HepG2 (cell line): ENCODE measurements around the gene XRN1. TPM values are rescaled to one million over a fixed set of nuclear protein-coding genes. Genes with fewer than 3 reads are reported as not detected.

Source experiments
- ATAC-seq: fragments of 200-7000 bp; cut with Tn5 transposase; 3 replicates; pipeline ENCODE4 v1.9.1; 2020; ENCODE audit warnings: mild to moderate bottlenecking, moderate library complexity
- BruUV-seq: library from RNA; stranded (reverse); fragments of 400-500 nt; replicated peaks from 2 replicates; lab custom pipeline; 2021; lab: Mats Ljungman, UMichigan
- CTCF ChIA-PET: fragments of 300-600 bp; formaldehyde crosslinking; extraction: SDS; loops from one replicate; lab custom pipeline; 2021; ENCODE audit warnings: low total read pairs, inconsistent platforms, low intra/inter-chr PET ratio; lab: Yijun Ruan, JAX
- POLR2A ChIA-PET: fragments of 350-600 bp; sonication (Branson Sonifier 250); formaldehyde crosslinking; loops from one replicate; lab custom pipeline; 2020; ENCODE audit warnings: antibody characterized with exemption, inconsistent platforms; lab: Yijun Ruan, JAX
- DNase-seq: peaks from one replicate; pipeline ENCODE4 v3.0.0-alpha.2; 2015; ENCODE audit warnings: low spot score
- FAIRE-seq: peaks from 3 replicates; lab custom pipeline; 2011; peaks lifted over from hg19 to GRCh38; lab: Jason Lieb, UNC
- H2AFZ ChIP-seq: one replicate; pipeline ENCODE4 v1.6.1; 2011; ENCODE audit warnings: low read length, inconsistent platforms
- H3K27ac ChIP-seq: fragments of 300-600 bp; 3 replicates; pipeline ENCODE4 v1.8.0; 2011; ENCODE audit warnings: mixed run types, mild to moderate bottlenecking, mixed read lengths, low read length, inconsistent platforms; ENCODE audit not compliant: insufficient read depth; ENCODE audit errors: extremely low read length
- H3K27me3 ChIP-seq, 2 experiments: fragments of 200-600 bp in 1 of 2; 2 replicates in 1 of 2; 3 replicates in 1 of 2; pipeline versions ENCODE4 v1.6.0 to v1.8.0; 2011; ENCODE audit warnings: low read length in 2 of 2, mild to moderate bottlenecking in 2 of 2, moderate library complexity in 2 of 2, inconsistent platforms in 1 of 2; ENCODE audit not compliant: insufficient read depth in 2 of 2, control insufficient read depth in 1 of 2
- H3K36me3 ChIP-seq, 2 experiments: fragments of 200-600 bp in 1 of 2; replicated peaks in 1 of 2; 2 replicates in 1 of 2; 3 replicates in 1 of 2; pipeline versions ENCODE4 v1.5.1 to v1.8.0; 2011; ENCODE audit warnings: low read length in 2 of 2, inconsistent platforms in 1 of 2; ENCODE audit not compliant: insufficient read depth in 2 of 2, control insufficient read depth in 1 of 2
- H3K4me1 ChIP-seq: 2 replicates; pipeline ENCODE4 v1.5.1; 2012; ENCODE audit warnings: low read length, inconsistent platforms; ENCODE audit not compliant: insufficient read depth
- H3K4me2 ChIP-seq: 2 replicates; pipeline ENCODE4 v1.6.0; 2011; ENCODE audit warnings: low read depth, low read length, inconsistent platforms
- H3K4me3 ChIP-seq, 3 experiments: fragments of 200-600 bp in 1 of 3; sonication (generic), shearing (Covaris generic) in 1 of 3; replicated peaks in 1 of 3; 2 replicates each; pipeline ENCODE4 v1.5.1; 2011 to 2016; ENCODE audit warnings: low read length in 3 of 3, inconsistent platforms in 2 of 3, low read depth in 2 of 3, mild to moderate bottlenecking in 2 of 3, control low read depth in 1 of 3, mixed read lengths in 1 of 3; ENCODE audit not compliant: insufficient read depth in 1 of 3
- H3K79me2 ChIP-seq: one replicate; pipeline ENCODE4 v1.6.1; 2011; ENCODE audit warnings: low read length, inconsistent platforms; ENCODE audit not compliant: insufficient read depth
- H3K9ac ChIP-seq: 2 replicates; pipeline ENCODE4 v1.6.0; 2011; ENCODE audit warnings: mild to moderate bottlenecking, low read depth, low read length, inconsistent platforms; ENCODE audit not compliant: insufficient read depth
- H3K9me3 ChIP-seq: 2 replicates; pipeline ENCODE4 v1.5.1; 2012; ENCODE audit warnings: mild to moderate bottlenecking, low read length
- H4K20me1 ChIP-seq: 2 replicates; pipeline ENCODE4 v1.6.0; 2011; ENCODE audit warnings: inconsistent platforms, mild to moderate bottlenecking, low read length, moderate library complexity; ENCODE audit not compliant: insufficient read depth
- FOXO1 ChIP-seq: sonication (generic); formaldehyde crosslinking; IDR thresholded peaks from 2 replicates; pipeline ENCODE4 v1.4.0; 2020; ENCODE audit warnings: missing genetic modification reagents
- HES4 ChIP-seq: sonication (generic); formaldehyde crosslinking; IDR thresholded peaks from 2 replicates; pipeline ENCODE4 v1.9.0; 2021; ENCODE audit warnings: mild to moderate bottlenecking, missing genetic modification reagents, borderline replicate concordance
- HNRNPLL ChIP-seq: fragments of 200-400 bp; formaldehyde crosslinking; IDR thresholded peaks from 2 replicates; pipeline ENCODE4 v1.6.1; 2017; ENCODE audit warnings: mild to moderate bottlenecking, low read depth, low read length; ENCODE audit not compliant: poor library complexity, severe bottlenecking
- PHF21A ChIP-seq: sonication (generic); formaldehyde crosslinking; IDR thresholded peaks from 2 replicates; pipeline ENCODE4 v1.5.0; 2020; ENCODE audit warnings: mild to moderate bottlenecking, missing genetic modification reagents
- TFE3 ChIP-seq: IDR thresholded peaks from 2 replicates; pipeline ENCODE4 v1.6.1; 2016
- XBP1 ChIP-seq: sonication (generic); formaldehyde crosslinking; IDR thresholded peaks from 2 replicates; pipeline ENCODE4 v1.5.0; 2020; ENCODE audit warnings: missing genetic modification reagents
- ZNF205 ChIP-seq: IDR thresholded peaks from 2 replicates; pipeline ENCODE4 v1.6.1; 2018; ENCODE audit warnings: missing biosample characterization, missing genetic modification reagents
- ZNF253 ChIP-seq: sonication (generic); formaldehyde crosslinking; IDR thresholded peaks from 2 replicates; pipeline ENCODE4 v1.8.0; 2022; ENCODE audit warnings: mild to moderate bottlenecking, missing genetic modification reagents, borderline replicate concordance
- ZNF460 ChIP-seq: sonication (generic); formaldehyde crosslinking; IDR thresholded peaks from 2 replicates; pipeline ENCODE4 v1.5.1; 2020; ENCODE audit warnings: missing genetic modification reagents, mild to moderate bottlenecking, borderline replicate concordance
- ZNF589 ChIP-seq: sonication (generic); formaldehyde crosslinking; conservative IDR thresholded peaks from 2 replicates; pipeline ENCODE4 v1.8.0; 2022; ENCODE audit warnings: mild to moderate bottlenecking, moderate library complexity, missing genetic modification reagents
- ZNF792 ChIP-seq: IDR thresholded peaks from 2 replicates; pipeline ENCODE4 v1.6.1; 2016
- WGBS: methylation state at CpG from one replicate; pipeline ENCODE4 v1.1.6; 2017; ENCODE audit warnings: low lambda C conversion rate; 5-methylcytosine and 5-hydroxymethylcytosine counted together
- in situ Hi-C: cut with HindIII; loops from 2 replicates; pipeline ENCODE4 v1.10.0; 2017; ENCODE audit warnings: low pct_unique_long_range_greater_than_20kb; ENCODE audit not compliant: extremely low pct_ligation_motif_present
- intact Hi-C: fragments of 100-400 bp; cut with micrococcal nuclease; formaldehyde crosslinking; loops from one replicate; pipeline ENCODE4 v1.10.0; 2022; ENCODE audit not compliant: unreplicated experiment
- polyA plus RNA-seq, 8 experiments: library from polyadenylated mRNA; depleted of rRNA in 3 of 8; stranded (reverse) in 7 of 8; unstranded in 1 of 8; fragments of >200 nt; fragmentation: Illumina TruSeq in 4 of 8; extraction: Trizol in 4 of 8; gene quantifications; 2 replicates each; pipeline versions ENCODE4 v1.2.1 to v1.2.3, GENCODE V29; 2011 to 2016; ENCODE audit warnings: low read depth in 4 of 8, missing spikeins in 1 of 8, mixed read lengths in 1 of 8; ENCODE audit not compliant: insufficient read depth in 1 of 8
- total RNA-seq, 5 experiments: library from RNA; depleted of rRNA; stranded (reverse); fragments of >200 nt; fragmentation: Illumina TruSeq; extraction: Trizol; gene quantifications; 2 replicates each; pipeline ENCODE4 v1.2.3, GENCODE V29; 2016; ENCODE audit warnings: low read depth in 1 of 5
- TF ChIP-seq, protein P1 (sequence below): sonication (generic); formaldehyde crosslinking; IDR thresholded peaks from 2 replicates; pipeline ENCODE4 v1.5.1; 2020; ENCODE audit warnings: missing genetic modification reagents, mild to moderate bottlenecking, borderline replicate concordance
- TF ChIP-seq, protein P2 (sequence below): sonication (generic); formaldehyde crosslinking; IDR thresholded peaks from 2 replicates; pipeline ENCODE4 v1.4.0; 2020; ENCODE audit warnings: missing genetic modification reagents

Gene XRN1
- total and polyA plus RNA-seq, 2 of the 13 experiments (the other 11 are each of a cell fraction or from before 2014, with no cell fraction given) = 13.2 to 13.3 TPM

DNA sequence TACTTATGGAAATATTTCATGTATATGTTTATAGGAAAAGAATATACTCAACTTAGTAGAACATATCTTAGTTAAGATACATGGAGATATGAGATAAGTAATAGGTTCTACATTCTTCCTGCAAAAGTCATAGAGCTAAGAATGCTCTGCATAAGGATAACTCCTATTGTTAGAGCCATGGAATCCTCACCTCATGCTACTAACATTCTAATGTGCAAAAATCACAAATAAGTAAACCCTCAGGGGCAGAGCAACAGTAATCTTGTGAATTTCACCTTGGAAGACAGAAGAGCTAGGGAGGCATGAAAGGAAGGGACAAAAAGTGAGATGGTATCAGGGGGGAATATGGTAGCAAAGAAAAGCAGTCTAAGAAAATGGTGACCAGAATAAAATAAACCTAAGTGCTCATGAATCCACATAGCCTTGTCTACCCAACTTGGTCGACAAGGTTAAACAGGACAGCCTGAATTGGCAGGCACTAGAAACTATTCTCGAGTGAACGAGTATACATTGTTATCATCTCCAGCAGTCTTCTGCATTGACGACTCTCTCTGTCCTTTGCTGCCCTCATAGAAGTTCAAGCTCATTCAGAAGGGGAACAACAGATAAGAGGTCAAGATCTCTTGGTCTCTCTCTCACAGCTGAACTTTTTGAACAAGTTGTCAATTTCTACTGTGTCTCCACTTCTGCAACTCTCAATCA is 52.8 kb downstream of the XRN1 start (continued):
- TF ChIP-seq ZNF205 (CRISPR knock-in tag) = no peak
- TF ChIP-seq, protein P1, sequence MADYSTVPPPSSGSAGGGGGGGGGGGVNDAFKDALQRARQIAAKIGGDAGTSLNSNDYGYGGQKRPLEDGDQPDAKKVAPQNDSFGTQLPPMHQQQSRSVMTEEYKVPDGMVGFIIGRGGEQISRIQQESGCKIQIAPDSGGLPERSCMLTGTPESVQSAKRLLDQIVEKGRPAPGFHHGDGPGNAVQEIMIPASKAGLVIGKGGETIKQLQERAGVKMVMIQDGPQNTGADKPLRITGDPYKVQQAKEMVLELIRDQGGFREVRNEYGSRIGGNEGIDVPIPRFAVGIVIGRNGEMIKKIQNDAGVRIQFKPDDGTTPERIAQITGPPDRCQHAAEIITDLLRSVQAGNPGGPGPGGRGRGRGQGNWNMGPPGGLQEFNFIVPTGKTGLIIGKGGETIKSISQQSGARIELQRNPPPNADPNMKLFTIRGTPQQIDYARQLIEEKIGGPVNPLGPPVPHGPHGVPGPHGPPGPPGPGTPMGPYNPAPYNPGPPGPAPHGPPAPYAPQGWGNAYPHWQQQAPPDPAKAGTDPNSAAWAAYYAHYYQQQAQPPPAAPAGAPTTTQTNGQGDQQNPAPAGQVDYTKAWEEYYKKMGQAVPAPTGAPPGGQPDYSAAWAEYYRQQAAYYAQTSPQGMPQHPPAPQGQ (CRISPR knock-in tag) = no peak
- no peak for TF ChIP-seq HNRNPLL
- TF ChIP-seq ZNF460 (CRISPR knock-in tag) = no peak
- TF ChIP-seq, protein P2, sequence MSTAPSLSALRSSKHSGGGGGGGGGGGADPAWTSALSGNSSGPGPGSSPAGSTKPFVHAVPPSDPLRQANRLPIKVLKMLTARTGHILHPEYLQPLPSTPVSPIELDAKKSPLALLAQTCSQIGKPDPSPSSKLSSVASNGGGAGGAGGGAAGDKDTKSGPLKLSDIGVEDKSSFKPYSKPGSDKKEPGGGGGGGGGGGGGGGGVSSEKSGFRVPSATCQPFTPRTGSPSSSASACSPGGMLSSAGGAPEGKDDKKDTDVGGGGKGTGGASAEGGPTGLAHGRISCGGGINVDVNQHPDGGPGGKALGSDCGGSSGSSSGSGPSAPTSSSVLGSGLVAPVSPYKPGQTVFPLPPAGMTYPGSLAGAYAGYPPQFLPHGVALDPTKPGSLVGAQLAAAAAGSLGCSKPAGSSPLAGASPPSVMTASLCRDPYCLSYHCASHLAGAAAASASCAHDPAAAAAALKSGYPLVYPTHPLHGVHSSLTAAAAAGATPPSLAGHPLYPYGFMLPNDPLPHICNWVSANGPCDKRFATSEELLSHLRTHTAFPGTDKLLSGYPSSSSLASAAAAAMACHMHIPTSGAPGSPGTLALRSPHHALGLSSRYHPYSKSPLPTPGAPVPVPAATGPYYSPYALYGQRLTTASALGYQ = no peak
- no peak for TF ChIP-seq XBP1
- TF ChIP-seq, all 625 proteins: peak for 0

GRCh38 chr3:142385078-142385477 is 62.8 kb downstream of the XRN1 start:
- FAIRE-seq (no peak), DNase-seq (no peak), ATAC-seq (no peak)
- ChIA-PET POLR2A (no interaction called here), CTCF (no interaction called here)
- no peak overlapping the region for H3K4me2 ChIP-seq
- WGBS = 92% methylated on average over 2 of the region's 2 CpGs
- TF ChIP-seq HES4 (no peak), ZNF253 (no peak), ZNF589 (CRISPR knock-in tag) (no peak), TFE3 (CRISPR knock-in tag) (no peak), PHF21A (CRISPR knock-in tag) (no peak), FOXO1 (CRISPR knock-in tag) (no peak), ZNF792 (CRISPR knock-in tag) (no peak)
- H3K36me3 ChIP-seq = peaks cover 2 to 40% of the 10 kb centered on the region in 2 experiments; a peak in 3 of 5 replicates
- intact Hi-C loops = no loop called here
- no peaks in the 10 kb centered on the region for H3K9me3 ChIP-seq
- no peaks in the 10 kb centered on the region for H3K4me1 ChIP-seq
- BruUV-seq = no TSS peak
- H3K79me2 ChIP-seq = no peaks in the 10 kb centered on the region
- no peak overlapping the region for H3K4me3 ChIP-seq
- in situ Hi-C loops = no loop called here
- H3K27me3 ChIP-seq = no peaks in the 10 kb centered on the region
- no peak overlapping the region for H3K27ac ChIP-seq
- H3K9ac ChIP-seq = no peak overlapping the region
- H2AFZ ChIP-seq = no peak overlapping the region
- no peaks in the 10 kb centered on the region for H4K20me1 ChIP-seq
